Mesenchymal stem cell (in vitro differentiated cells and primary cell): ENCODE results near the gene COL18A1.

Source experiments
- DNase-seq: peaks from one replicate; pipeline ENCODE4 v3.0.0-alpha.2; 2013
- H2AFZ ChIP-seq: one replicate; pipeline ENCODE4 v1.6.1; 2013; ENCODE audit warnings: low read depth, mild to moderate bottlenecking, control low read depth, inconsistent platforms, low read length, moderate library complexity
- H2AK5ac ChIP-seq: 2 replicates; pipeline ENCODE4 v1.6.1; 2013; ENCODE audit warnings: low read length, moderate library complexity, mild to moderate bottlenecking, inconsistent platforms; ENCODE audit not compliant: severe bottlenecking
- H2BK120ac ChIP-seq: one replicate; pipeline ENCODE4 v1.6.1; 2013; ENCODE audit warnings: low read depth, mild to moderate bottlenecking, inconsistent platforms, low read length, moderate library complexity
- H2BK12ac ChIP-seq, 2 experiments: one replicate each; pipeline ENCODE4 v1.6.1; 2013; ENCODE audit warnings: inconsistent platforms in 2 of 2, low read length in 2 of 2, mild to moderate bottlenecking in 2 of 2, moderate library complexity in 2 of 2, control low read depth in 1 of 2
- H2BK15ac ChIP-seq: one replicate; pipeline ENCODE4 v1.6.1; 2013; ENCODE audit warnings: mild to moderate bottlenecking, low read depth, inconsistent platforms; ENCODE audit not compliant: poor library complexity, severe bottlenecking
- H2BK5ac ChIP-seq: 2 replicates; pipeline ENCODE4 v1.6.1; 2013; ENCODE audit warnings: low read depth, mild to moderate bottlenecking, low read length, control low read depth, inconsistent platforms; ENCODE audit not compliant: poor library complexity, severe bottlenecking
- H3K14ac ChIP-seq, 2 experiments: one replicate each; pipeline ENCODE4 v1.6.1; 2013; ENCODE audit warnings: inconsistent platforms in 2 of 2, low read length in 2 of 2, control low read depth in 1 of 2, mild to moderate bottlenecking in 1 of 2, moderate library complexity in 1 of 2
- H3K18ac ChIP-seq, 2 experiments: one replicate each; pipeline ENCODE4 v1.6.1; 2013; ENCODE audit warnings: inconsistent platforms in 2 of 2, low read length in 2 of 2, control low read depth in 1 of 2, low read depth in 1 of 2, mild to moderate bottlenecking in 1 of 2
- H3K23ac ChIP-seq, 2 experiments: one replicate each; pipeline ENCODE4 v1.6.1; 2013; ENCODE audit warnings: inconsistent platforms in 2 of 2, low read length in 2 of 2, mild to moderate bottlenecking in 2 of 2, moderate library complexity in 2 of 2, control low read depth in 1 of 2
- H3K27ac ChIP-seq: 2 replicates; pipeline ENCODE4 v1.5.1; 2013; ENCODE audit warnings: mild to moderate bottlenecking, moderate library complexity, low read length, control low read depth, inconsistent platforms; ENCODE audit not compliant: poor library complexity, severe bottlenecking
- H3K27me3 ChIP-seq, 2 experiments: 2 replicates each; pipeline versions ENCODE4 v1.6.1 to v1.7.0; 2013; ENCODE audit warnings: low read length in 2 of 2, mild to moderate bottlenecking in 2 of 2, moderate library complexity in 2 of 2, control low read depth in 1 of 2, inconsistent platforms in 1 of 2; ENCODE audit not compliant: control insufficient read depth in 1 of 2, insufficient read depth in 1 of 2
- H3K36me3 ChIP-seq, 2 experiments: 2 replicates each; pipeline versions ENCODE4 v1.6.1 to v1.7.0; 2013; ENCODE audit warnings: low read length in 2 of 2, control low read depth in 1 of 2, inconsistent platforms in 1 of 2, low read depth in 1 of 2, mild to moderate bottlenecking in 1 of 2; ENCODE audit not compliant: insufficient read depth in 2 of 2, control insufficient read depth in 1 of 2
- H3K4ac ChIP-seq, 2 experiments: one replicate each; pipeline ENCODE4 v1.6.1; 2013; ENCODE audit warnings: inconsistent platforms in 2 of 2, low read length in 2 of 2, mild to moderate bottlenecking in 2 of 2, moderate library complexity in 2 of 2, control low read depth in 1 of 2, low read depth in 1 of 2
- H3K4me1 ChIP-seq: 2 replicates; pipeline ENCODE4 v1.6.1; 2013; ENCODE audit warnings: low read depth, low read length, control low read depth; ENCODE audit not compliant: control insufficient read depth, insufficient read depth
- H3K4me2 ChIP-seq: 2 replicates; pipeline ENCODE4 v1.6.1; 2013; ENCODE audit warnings: low read length, mild to moderate bottlenecking, inconsistent platforms; ENCODE audit not compliant: poor library complexity, severe bottlenecking
- H3K4me3 ChIP-seq, 2 experiments: 2 replicates each; pipeline versions ENCODE4 v1.5.1 to v1.7.0; 2013; ENCODE audit warnings: low read length in 2 of 2, mild to moderate bottlenecking in 2 of 2, control low read depth in 1 of 2, low read depth in 1 of 2; ENCODE audit not compliant: insufficient read depth in 1 of 2
- H3K79me1 ChIP-seq: replicated peaks from 2 replicates; pipeline ENCODE4 v1.6.1; 2013; ENCODE audit warnings: mild to moderate bottlenecking, control low read depth, low read length, inconsistent platforms; ENCODE audit not compliant: poor library complexity, severe bottlenecking
- H3K9ac ChIP-seq: 2 replicates; pipeline ENCODE4 v1.7.0; 2013; ENCODE audit warnings: mild to moderate bottlenecking, low read length, moderate library complexity
- H3K9me3 ChIP-seq: 2 replicates; pipeline ENCODE4 v1.7.0; 2013; ENCODE audit warnings: mild to moderate bottlenecking, low read length; ENCODE audit not compliant: control insufficient read depth
- H4K8ac ChIP-seq: one replicate; pipeline ENCODE4 v1.6.1; 2013; ENCODE audit warnings: inconsistent platforms, mild to moderate bottlenecking, low read length, moderate library complexity
- H4K91ac ChIP-seq: one replicate; pipeline ENCODE4 v1.6.1; 2013; ENCODE audit warnings: mild to moderate bottlenecking, low read length, inconsistent platforms
- WGBS: methylation state at CpG from one replicate; pipeline ENCODE4 v1.1.7; 2013; ENCODE audit warnings: mixed read lengths; 5-methylcytosine and 5-hydroxymethylcytosine counted together

The COL18A1 gene

GRCh38 chr21:45453308-45453950 lies 48.5 kb downstream of the COL18A1 start:
- H3K27ac ChIP-seq: no peak overlapping the region
- no peak overlapping the region for H2BK15ac ChIP-seq
- no peak overlapping the region for H2BK120ac ChIP-seq
- H3K27me3 ChIP-seq: peaks cover 0 to 5% of the 10 kb centered on the region in 2 experiments
- no peak overlapping the region for H3K18ac ChIP-seq
- H3K9ac ChIP-seq: no peak overlapping the region
- no peak overlapping the region for H4K8ac ChIP-seq
- peaks cover under 1 to 89% of the 10 kb centered on the region in 2 experiments for H3K36me3 ChIP-seq
- H3K79me1 ChIP-seq: peaks cover 27% of the 10 kb centered on the region
- H2BK12ac ChIP-seq: no peak overlapping the region
- H3K9me3 ChIP-seq: no peaks in the 10 kb centered on the region
- H2AK5ac ChIP-seq: no peak overlapping the region
- H3K14ac ChIP-seq: peak overlapping the region in 1 of 2 experiments; percentile 13
- H4K91ac ChIP-seq: no peak overlapping the region
- H3K4ac ChIP-seq: no peak overlapping the region
- H3K4me3 ChIP-seq: no peak overlapping the region
- 96% methylated on average over 13 of the region's 13 CpGs for WGBS
- no peak overlapping the region for H2AFZ ChIP-seq
- H3K23ac ChIP-seq: peak overlapping the region in 1 of 2 experiments; percentile 47
- H2BK5ac ChIP-seq: no peak overlapping the region
- no peak overlapping the region for H3K4me2 ChIP-seq
- no peak for DNase-seq
- H3K4me1 ChIP-seq: peaks cover 69% of the 10 kb centered on the region

- H3K79me1 ChIP-seq: peaks cover 32% of the 10 kb centered on the region
- H2BK120ac ChIP-seq: no peak overlapping the region
- no peak overlapping the region for H2BK15ac ChIP-seq
- peak overlapping the region in 1 of 2 experiments; percentile 5 for H3K23ac ChIP-seq
- H2AK5ac ChIP-seq: no peak overlapping the region
- no peak for DNase-seq
- no peak overlapping the region for H2AFZ ChIP-seq
- H3K9ac ChIP-seq: peak overlapping the region; percentile 26
- H3K18ac ChIP-seq: peak overlapping the region in 1 of 2 experiments; percentile 48
- H3K4me1 ChIP-seq: peaks cover 69% of the 10 kb centered on the region
- no peak overlapping the region for H2BK12ac ChIP-seq
- peaks cover 0 to 89% of the 10 kb centered on the region in 2 experiments for H3K36me3 ChIP-seq
- no peak overlapping the region for H2BK5ac ChIP-seq
- H3K14ac ChIP-seq: peak overlapping the region in 1 of 2 experiments; percentile 22
- no peak overlapping the region for H3K4me2 ChIP-seq
- WGBS: 91% methylated on average over 21 of the region's 24 CpGs
- no peak overlapping the region for H3K27ac ChIP-seq
- no peak overlapping the region for H4K8ac ChIP-seq
- peak overlapping the region in 1 of 2 experiments; percentile 71 for H3K4me3 ChIP-seq
- H3K4ac ChIP-seq: no peak overlapping the region
- H3K9me3 ChIP-seq: no peaks in the 10 kb centered on the region
- H4K91ac ChIP-seq: no peak overlapping the region
- peaks cover 0 to 5% of the 10 kb centered on the region in 2 experiments for H3K27me3 ChIP-seq
Measured at GRCh38 chr21:45454060-45454925, 49.3 kb downstream of the COL18A1 start.

- no peak overlapping the region for H3K4me2 ChIP-seq
- no peak for DNase-seq
- no peak overlapping the region for H2BK120ac ChIP-seq
Measured at GRCh38 chr21:45454926-45455673, 50.1 kb downstream of the COL18A1 start.

More at GRCh38 chr21:45454926-45455673, 50.1 kb downstream of the COL18A1 start:
- H3K36me3 ChIP-seq: peaks cover 0 to 89% of the 10 kb centered on the region in 2 experiments
- H2BK5ac ChIP-seq: no peak overlapping the region
- H3K4me1 ChIP-seq: peaks cover 70% of the 10 kb centered on the region
- H3K9ac ChIP-seq: peak overlapping the region; percentile 68
- peaks cover 0 to 5% of the 10 kb centered on the region in 2 experiments for H3K27me3 ChIP-seq
- no peak overlapping the region for H4K8ac ChIP-seq
- peaks cover 29% of the 10 kb centered on the region for H3K79me1 ChIP-seq
- H4K91ac ChIP-seq: no peak overlapping the region
- WGBS: 89% methylated on average over 22 of the region's 23 CpGs
- H2BK12ac ChIP-seq: no peak overlapping the region
- no peak overlapping the region for H3K18ac ChIP-seq
- H3K27ac ChIP-seq: no peak overlapping the region
- no peak overlapping the region for H2BK15ac ChIP-seq
- no peak overlapping the region for H2AFZ ChIP-seq
- no peak overlapping the region for H3K4ac ChIP-seq
- H3K23ac ChIP-seq: no peak overlapping the region
- H3K9me3 ChIP-seq: no peaks in the 10 kb centered on the region
- H3K4me3 ChIP-seq: peak overlapping the region in 1 of 2 experiments; percentile 71
- no peak overlapping the region for H2AK5ac ChIP-seq
- no peak overlapping the region for H3K14ac ChIP-seq
